Activated CD4-positive, alpha-beta T cell treated with anti-CD3 and anti-CD28 coated beads, Interleukin-2, amount 10 ng/mL, durations not matched to agents 7 days and 5 days (primary cell): ENCODE data around the gene MLXIPL. TPM values are rescaled to one million over a fixed set of nuclear protein-coding genes. Genes with fewer than 3 reads are reported as not detected.
"Not testable (repeated sequence)": the region's sequence is repeated elsewhere in the genome, so short reads cannot be mapped to it uniquely, and the experiment has no call there.

Source experiments
- CTCF ChIA-PET: fragments of 350-600 bp; sonication (Branson Sonifier 250); formaldehyde crosslinking; loops from one replicate; lab custom pipeline; 2021; ENCODE audit warnings: antibody characterized with exemption; lab: Charles Lee
- POLR2A ChIA-PET: fragments of 350-600 bp; sonication (Branson Sonifier 250); formaldehyde crosslinking; loops from one replicate; lab custom pipeline; 2021; ENCODE audit warnings: antibody characterized with exemption; lab: Charles Lee
- DNase-seq: peaks from one replicate; pipeline ENCODE4 v3.0.0-alpha.2; 2020
- H3K27ac Mint-ChIP-seq: one replicate; pipeline ENCODE4 v1.8.0; 2021; ENCODE audit warnings: mild to moderate bottlenecking, moderate library complexity, mixed read lengths
- H3K27me3 Mint-ChIP-seq: one replicate; pipeline ENCODE4 v1.8.0; 2021; ENCODE audit warnings: mixed read lengths
- H3K36me3 Mint-ChIP-seq: one replicate; pipeline ENCODE4 v1.8.0; 2021; ENCODE audit warnings: low read depth, mixed read lengths
- H3K4me1 Mint-ChIP-seq: one replicate; pipeline ENCODE4 v1.8.0; 2021; ENCODE audit warnings: mixed read lengths
- H3K4me3 Mint-ChIP-seq: one replicate; pipeline ENCODE4 v1.8.0; 2021; ENCODE audit warnings: mild to moderate bottlenecking, moderate library complexity, mixed read lengths
- H3K9me3 Mint-ChIP-seq: one replicate; pipeline ENCODE4 v1.8.0; 2021; ENCODE audit warnings: mixed read lengths
- total RNA-seq, 2 experiments: library from RNA; stranded (reverse); gene quantifications; one replicate each; pipeline ENCODE4 v1.2.3, GENCODE V29; 2021

The MLXIPL gene
- total RNA-seq, 2 experiments from 2014 or later: not detected

DNA sequence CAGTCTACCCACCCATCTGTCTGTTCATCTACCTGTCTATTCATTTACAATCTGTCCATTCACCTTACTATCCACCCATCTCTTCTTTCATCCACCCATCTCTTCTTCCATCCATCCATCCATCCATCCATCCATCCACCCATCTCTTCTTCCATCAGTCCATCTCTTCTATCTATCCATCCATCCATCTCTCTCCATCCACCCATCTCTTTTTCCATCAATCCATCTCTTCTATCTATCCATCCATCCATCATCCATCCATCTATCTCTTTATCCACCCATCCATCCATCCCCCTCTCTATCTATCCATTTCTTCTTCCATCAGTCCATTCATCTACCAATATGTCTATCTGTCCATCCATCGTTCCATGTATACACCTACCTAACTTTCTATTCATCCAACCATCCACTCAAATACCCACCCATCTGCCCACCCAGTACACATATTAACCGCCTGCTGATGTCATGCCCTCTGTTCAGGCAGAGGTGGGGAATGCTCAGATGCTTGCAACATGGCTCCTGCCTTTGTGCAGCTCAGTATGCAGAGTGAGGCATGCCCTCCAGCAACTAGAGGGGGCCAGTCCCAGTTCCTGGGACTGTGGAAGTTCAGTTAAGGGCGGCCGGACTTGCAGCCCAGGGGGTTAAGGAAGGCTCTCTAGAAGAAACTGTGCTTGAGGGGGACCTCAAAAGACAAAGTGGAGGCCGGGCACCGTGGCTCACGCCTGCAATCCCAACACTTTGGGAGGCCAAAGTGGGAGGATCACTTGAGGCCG lies 11.3 kb upstream of the MLXIPL start:
- ChIA-PET CTCF (interaction anchor here (0.6 to 1.5 kb wide), 2 partner anchors 10 to 42 kb away, joined by 3 read pairs; no protein-coding TSS in a partner anchor), POLR2A (no interaction called here)

DNA sequence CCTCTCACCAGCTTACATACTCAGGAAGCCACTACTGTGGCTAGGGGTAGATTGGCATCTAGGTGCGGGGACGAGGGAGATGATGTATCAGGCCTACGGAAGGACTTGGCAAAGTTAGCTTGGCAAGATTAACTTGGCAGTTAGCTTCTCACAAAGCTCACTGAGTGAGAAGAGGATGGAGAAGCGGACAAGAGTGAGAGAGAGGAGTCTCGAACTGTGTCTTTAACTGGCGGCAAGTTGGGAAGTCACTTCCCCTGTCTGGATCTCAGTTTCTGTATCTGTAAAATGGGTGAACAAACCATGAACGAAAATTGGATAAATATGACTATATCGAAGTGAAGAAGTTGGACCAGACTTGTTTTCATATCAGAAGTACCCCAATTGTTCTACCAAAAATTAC lies 9.5 kb upstream of the MLXIPL start:
- Mint-ChIP-seq H3K36me3 (no peaks in the 10 kb centered on the region), H3K4me1 (no peaks in the 10 kb centered on the region), H3K4me3 (no peak overlapping the region), H3K27ac (no peak overlapping the region), H3K9me3 (no peaks in the 10 kb centered on the region), H3K27me3 (peaks cover 23% of the 10 kb centered on the region)
- ChIA-PET POLR2A (no interaction called here), CTCF (interaction anchor here (0.5 to 1.5 kb wide), 2 partner anchors 34 to 79 kb away, joined by 3 to 4 read pairs; no protein-coding TSS in a partner anchor)
- DNase-seq: no peak

More for the DNA sequence above, 11.3 kb upstream of the MLXIPL start:
- Mint-ChIP-seq H3K4me1 (no peaks in the 10 kb centered on the region), H3K9me3 (no peaks in the 10 kb centered on the region), H3K4me3 (no peak overlapping the region), H3K36me3 (no peaks in the 10 kb centered on the region), H3K27me3 (peaks cover 25% of the 10 kb centered on the region), H3K27ac (no peak overlapping the region)
- no peak for DNase-seq

DNA sequence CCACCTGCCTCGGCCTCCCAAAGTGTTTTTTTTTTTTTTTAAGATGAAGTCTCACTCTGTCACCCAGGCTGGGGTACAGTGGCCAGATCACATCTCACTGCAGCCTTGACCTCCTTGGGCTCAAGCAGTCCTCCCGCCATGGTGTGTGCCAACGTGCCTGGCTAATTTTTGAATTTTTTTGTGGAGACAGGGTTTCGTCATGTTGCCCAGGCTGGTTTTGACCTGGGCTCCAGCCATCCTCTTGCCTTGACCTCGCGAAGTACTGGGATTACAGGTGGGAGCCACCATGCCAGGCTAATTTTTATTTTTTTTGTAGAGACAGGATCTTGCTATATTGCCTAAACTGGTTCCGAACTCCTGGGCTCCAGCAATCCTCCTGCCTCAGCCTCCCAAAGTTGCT lies 9.0 kb upstream of the MLXIPL start:
- Mint-ChIP-seq H3K36me3 (no peaks in the 10 kb centered on the region), H3K4me3 (no peak overlapping the region), H3K27me3 (peaks cover 26% of the 10 kb centered on the region), H3K27ac (no peak overlapping the region), H3K9me3 (no peaks in the 10 kb centered on the region), H3K4me1 (no peaks in the 10 kb centered on the region)
- no peak for DNase-seq
- CTCF ChIA-PET: interaction anchor here (1.5 kb wide), 1 partner anchor 35 kb away, joined by 3 read pairs; no protein-coding TSS in a partner anchor
- POLR2A ChIA-PET: no interaction called here

DNA sequence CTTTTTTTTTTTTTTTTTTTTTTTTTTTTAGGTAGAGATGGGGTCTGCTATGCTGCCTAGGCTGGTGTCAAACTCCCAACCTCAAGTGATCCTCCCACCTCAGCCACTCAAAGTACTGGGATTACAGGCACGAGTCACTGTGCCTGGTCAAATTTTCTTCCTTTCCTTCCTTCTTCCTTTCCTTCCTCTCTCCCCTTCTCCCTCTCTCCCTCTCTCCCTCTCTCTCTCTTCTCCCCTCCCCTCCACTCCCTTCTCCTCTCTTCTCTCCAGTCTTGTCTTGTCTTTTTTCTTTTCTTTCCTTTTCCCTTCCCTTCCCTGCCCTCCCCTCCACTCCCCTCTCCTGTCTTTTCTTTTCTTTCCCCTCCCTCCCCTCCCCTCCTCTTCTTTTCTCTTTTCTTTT lies 7.2 kb upstream of the MLXIPL start:
- DNase-seq: no peak
- Mint-ChIP-seq H3K9me3 (no peaks in the 10 kb centered on the region), H3K36me3 (no peaks in the 10 kb centered on the region), H3K4me1 (no peaks in the 10 kb centered on the region), H3K27me3 (peaks cover 40% of the 10 kb centered on the region), H3K27ac (no peak overlapping the region), H3K4me3 (no peak overlapping the region)
- CTCF ChIA-PET: interaction anchor here (0.5 kb wide), 1 partner anchor 696 kb away, joined by 3 read pairs; no protein-coding TSS in a partner anchor
- POLR2A ChIA-PET: no interaction called here

DNA sequence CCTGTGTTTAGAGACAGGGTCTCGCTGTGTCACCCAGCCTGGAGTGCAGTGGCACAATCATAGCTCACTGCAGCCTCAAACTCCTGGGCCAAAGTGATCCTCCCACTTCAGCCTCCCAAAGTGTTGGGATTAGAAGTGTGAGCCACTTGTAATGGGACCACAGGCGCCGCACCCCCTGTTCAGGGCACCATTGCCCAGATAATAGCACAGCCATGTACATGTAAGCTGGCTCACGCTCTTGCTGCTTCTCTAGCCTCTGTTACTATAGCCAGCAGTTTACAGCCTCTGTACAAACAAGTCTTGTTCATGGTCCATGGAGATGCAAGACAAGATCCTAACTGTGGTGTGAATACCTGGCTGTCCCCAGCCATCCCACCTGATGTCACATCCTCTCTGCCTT lies 4.2 kb upstream of the MLXIPL start:
- ChIA-PET CTCF (interaction anchor here (1.4 kb wide), 1 partner anchor 21 kb away, joined by 4 read pairs; no protein-coding TSS in a partner anchor), POLR2A (no interaction called here)
- H3K4me1 Mint-ChIP-seq: peaks cover 3% of the 10 kb centered on the region
- no peaks in the 10 kb centered on the region for H3K36me3 Mint-ChIP-seq
- no peak for DNase-seq
- H3K27ac Mint-ChIP-seq: no peak overlapping the region
- no peaks in the 10 kb centered on the region for H3K9me3 Mint-ChIP-seq
- peaks cover 44% of the 10 kb centered on the region for H3K27me3 Mint-ChIP-seq
- no peak overlapping the region for H3K4me3 Mint-ChIP-seq

DNA sequence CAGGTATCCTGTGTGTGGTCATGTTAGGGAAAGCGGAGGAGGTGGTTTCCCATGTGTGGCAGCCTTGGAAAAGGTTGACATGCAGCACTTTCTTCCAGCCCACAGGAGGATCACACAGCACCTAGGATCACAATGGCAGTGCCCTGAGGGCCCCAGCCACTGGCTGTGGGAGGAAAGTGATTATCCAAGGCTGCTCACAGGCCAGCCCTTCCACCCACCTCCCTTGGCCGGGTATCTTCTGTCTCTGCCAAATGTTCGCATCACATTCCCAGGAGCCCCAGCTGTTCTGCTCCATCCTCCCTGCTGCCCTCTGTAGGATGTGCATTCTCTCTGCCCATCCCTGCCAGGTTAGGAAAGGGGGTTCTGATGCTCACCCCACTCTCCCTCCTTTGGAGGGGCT lies 2.5 kb upstream of the MLXIPL start:
- no peak overlapping the region for H3K4me3 Mint-ChIP-seq
- H3K9me3 Mint-ChIP-seq: no peaks in the 10 kb centered on the region
- no peak for DNase-seq
- peaks cover 5% of the 10 kb centered on the region for H3K4me1 Mint-ChIP-seq
- H3K27me3 Mint-ChIP-seq: peaks cover 56% of the 10 kb centered on the region
- ChIA-PET POLR2A (no interaction called here), CTCF (interaction anchor here (3.3 kb wide), 1 partner anchor 20 kb away, joined by 14 read pairs; no protein-coding TSS in a partner anchor)
- H3K36me3 Mint-ChIP-seq: no peaks in the 10 kb centered on the region
- H3K27ac Mint-ChIP-seq: no peak overlapping the region

DNA sequence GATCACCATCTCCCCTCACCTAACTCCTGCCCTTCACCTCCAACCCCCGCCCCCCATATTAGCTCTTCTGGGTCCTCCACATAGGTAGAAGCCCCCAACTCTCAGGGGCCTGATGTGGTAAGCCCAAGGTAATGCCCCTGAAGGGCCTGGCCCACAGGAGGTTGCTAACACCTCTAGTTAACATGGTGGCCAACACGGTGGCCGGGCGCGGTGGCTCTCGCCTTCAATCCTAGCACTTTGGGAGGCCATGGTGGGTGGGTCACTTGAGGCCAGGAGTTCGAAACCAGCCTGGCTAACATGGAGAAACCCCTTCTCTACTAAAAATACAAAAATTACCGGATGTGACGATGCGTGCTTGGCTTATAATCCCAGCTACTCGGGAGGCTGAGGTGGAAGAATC lies 954 bp upstream of the MLXIPL start:
- no peaks in the 10 kb centered on the region for H3K36me3 Mint-ChIP-seq
- CTCF ChIA-PET: interaction anchor here (3.3 kb wide), 1 partner anchor 18 kb away, joined by 14 read pairs; no protein-coding TSS in a partner anchor
- peaks cover 5% of the 10 kb centered on the region for H3K4me1 Mint-ChIP-seq
- no peak overlapping the region for H3K27ac Mint-ChIP-seq
- DNase-seq: no peak
- H3K9me3 Mint-ChIP-seq: no peaks in the 10 kb centered on the region
- no peak overlapping the region for H3K4me3 Mint-ChIP-seq
- peaks cover 58% of the 10 kb centered on the region for H3K27me3 Mint-ChIP-seq
- POLR2A ChIA-PET: no interaction called here

DNA sequence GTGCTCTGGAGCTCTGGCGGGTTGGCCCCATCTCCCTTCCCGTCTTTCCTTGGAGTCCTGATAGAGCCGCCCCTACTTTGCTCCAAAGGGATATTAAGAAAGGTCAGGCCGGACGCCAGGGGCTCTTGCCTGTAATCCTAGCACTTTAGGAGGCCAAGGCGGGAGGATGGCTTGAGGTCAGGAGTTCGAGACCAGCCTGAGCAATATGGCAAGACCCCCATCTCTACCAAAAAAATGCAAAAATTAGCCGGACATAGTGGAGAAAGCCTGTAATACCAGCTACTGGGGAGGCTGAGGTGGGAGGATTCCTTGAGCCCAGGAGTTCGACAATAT lies 313 bp upstream of the MLXIPL start:
- H3K27me3 Mint-ChIP-seq: peaks cover 60% of the 10 kb centered on the region
- H3K4me1 Mint-ChIP-seq: peaks cover 5% of the 10 kb centered on the region
- DNase-seq: no peak
- CTCF ChIA-PET: interaction anchor here (3.3 kb wide), 1 partner anchor 17 kb away, joined by 14 read pairs; no protein-coding TSS in a partner anchor
- no peak overlapping the region for H3K4me3 Mint-ChIP-seq
- H3K27ac Mint-ChIP-seq: no peak overlapping the region
- no peaks in the 10 kb centered on the region for H3K9me3 Mint-ChIP-seq
- POLR2A ChIA-PET: no interaction called here
- no peaks in the 10 kb centered on the region for H3K36me3 Mint-ChIP-seq

DNA sequence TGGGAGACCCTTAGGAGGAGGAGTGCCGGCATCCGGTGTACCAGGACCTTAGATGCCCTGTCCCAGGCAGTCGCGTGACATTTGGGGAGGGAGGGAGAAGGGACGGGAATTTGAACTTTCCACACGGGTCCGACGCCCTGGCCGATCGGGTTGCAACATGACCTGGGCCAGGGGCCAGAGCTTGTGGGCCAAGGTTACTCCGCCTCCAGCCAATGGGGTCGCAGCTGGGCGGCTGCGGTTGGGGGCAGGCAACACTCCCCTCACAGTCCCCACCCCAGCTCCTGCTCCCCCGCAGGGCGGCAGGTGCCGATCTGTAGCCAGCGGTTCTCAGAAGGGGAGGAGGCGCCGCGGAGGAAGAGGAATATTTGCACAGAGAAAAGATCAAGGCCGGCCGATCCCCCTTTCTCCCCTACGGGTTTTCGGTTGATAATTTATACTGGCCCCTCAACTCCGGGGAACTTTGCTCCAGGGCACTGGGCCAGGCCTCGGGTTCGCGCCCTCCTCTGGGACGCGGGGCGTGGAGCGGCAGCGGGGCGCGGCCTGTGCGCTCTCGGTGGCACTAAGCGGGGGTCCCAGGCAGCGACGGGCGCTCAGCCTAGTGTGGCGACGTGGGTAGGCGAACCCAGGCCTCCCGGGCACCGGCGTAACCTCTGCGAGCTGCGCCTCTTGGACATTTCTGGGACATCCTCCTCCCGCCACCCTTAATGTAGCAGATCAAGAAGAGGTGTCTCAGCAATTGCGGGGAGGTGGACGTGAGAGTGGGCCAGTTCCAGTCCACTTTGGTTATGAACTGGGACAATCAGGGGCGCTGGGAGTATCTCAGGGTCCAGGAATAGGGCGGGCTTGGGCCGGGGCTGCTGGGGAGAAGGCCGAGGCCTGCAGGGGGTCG lies 1.2 kb downstream of the MLXIPL start:
- Mint-ChIP-seq H3K27me3 (peaks cover 51% of the 10 kb centered on the region), H3K36me3 (no peaks in the 10 kb centered on the region), H3K27ac (no peak overlapping the region), H3K4me1 (peaks cover 5% of the 10 kb centered on the region), H3K9me3 (no peaks in the 10 kb centered on the region), H3K4me3 (no peak overlapping the region)
- POLR2A ChIA-PET: no interaction called here
- CTCF ChIA-PET: interaction anchor here (2.2 kb wide), 1 partner anchor 111 kb away, joined by 7 read pairs; no protein-coding TSS in a partner anchor
- DNase-seq: no peak

DNA sequence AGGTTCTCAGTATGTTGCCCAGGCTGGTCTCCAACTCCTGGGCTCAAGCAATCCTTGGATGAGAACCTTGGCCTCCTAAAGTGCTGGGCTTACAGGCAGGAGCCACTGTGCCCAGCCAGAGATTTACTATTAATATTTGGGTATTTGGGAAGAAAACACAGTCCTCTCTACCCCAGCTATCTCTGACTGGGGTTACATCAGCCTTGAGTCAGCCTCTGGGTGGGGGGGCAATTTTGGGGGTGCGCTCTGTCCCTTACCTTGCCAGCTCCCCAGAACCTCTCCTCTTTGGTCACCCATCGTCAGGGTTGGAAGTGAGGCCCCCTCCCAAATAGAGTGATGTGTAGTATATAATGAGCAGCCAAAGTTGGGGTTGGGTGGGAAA lies 1.8 kb downstream of the MLXIPL start:
- Mint-ChIP-seq H3K27ac (no peak overlapping the region), H3K4me1 (peaks cover 5% of the 10 kb centered on the region), H3K27me3 (peaks cover 45% of the 10 kb centered on the region), H3K4me3 (no peak overlapping the region), H3K36me3 (no peaks in the 10 kb centered on the region), H3K9me3 (no peaks in the 10 kb centered on the region)
- no peak for DNase-seq
- ChIA-PET CTCF (interaction anchor here (2.0 to 2.2 kb wide), 2 partner anchors 16 to 111 kb away, joined by 5 to 7 read pairs; no protein-coding TSS in a partner anchor), POLR2A (no interaction called here)

DNA sequence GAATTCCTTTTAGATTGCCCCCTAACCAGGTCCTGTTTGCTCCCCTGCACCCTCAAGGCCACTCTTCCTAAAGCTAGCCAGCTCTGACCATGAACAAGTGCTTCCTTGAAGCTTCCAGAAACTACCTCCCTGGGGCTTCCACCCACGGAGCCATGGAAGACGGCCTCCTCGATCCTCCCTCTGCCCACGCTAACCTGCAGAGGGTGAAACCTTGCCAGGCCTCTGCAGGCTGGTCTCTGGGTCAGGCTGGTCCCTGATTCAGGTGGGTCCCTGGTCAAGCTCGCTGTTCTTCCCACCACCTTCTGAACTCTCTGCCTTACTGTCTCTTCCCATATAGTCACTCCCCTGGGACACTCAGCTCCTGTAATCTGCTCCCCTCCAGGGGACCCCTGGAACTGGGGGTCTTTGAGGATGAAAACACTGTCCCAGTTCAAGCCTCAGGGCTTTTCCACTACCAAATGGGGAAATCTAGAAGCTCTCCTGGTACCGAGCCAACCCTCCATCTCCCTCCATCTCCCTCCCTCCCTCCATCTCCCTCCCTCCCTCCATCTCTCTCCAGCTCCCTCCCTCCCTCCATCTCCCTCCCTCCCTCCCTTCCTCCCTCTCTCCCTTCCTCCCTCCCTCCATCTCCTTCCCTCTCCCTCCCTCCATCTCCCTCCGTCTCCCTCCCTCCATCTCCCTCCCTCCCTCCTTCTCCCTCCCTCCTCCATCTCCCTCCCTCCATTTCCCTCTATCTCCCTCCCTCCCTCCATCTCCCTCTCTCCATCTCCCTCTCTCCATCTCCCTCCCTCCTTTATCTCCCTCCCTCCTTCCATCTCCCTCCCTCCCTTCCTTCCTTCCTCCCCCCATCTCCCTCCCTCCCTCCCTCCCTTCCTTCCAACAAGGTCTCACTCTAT lies 2.9 kb downstream of the MLXIPL start:
- Mint-ChIP-seq H3K36me3 (no peaks in the 10 kb centered on the region), H3K27ac (no peak overlapping the region), H3K27me3 (peaks cover 37% of the 10 kb centered on the region), H3K9me3 (no peaks in the 10 kb centered on the region), H3K4me3 (no peak overlapping the region), H3K4me1 (peaks cover 5% of the 10 kb centered on the region)
- ChIA-PET CTCF (interaction anchor here (2.0 to 2.2 kb wide), 2 partner anchors 15 to 112 kb away, joined by 5 to 7 read pairs; no protein-coding TSS in a partner anchor), POLR2A (no interaction called here)
- DNase-seq: no peak

DNA sequence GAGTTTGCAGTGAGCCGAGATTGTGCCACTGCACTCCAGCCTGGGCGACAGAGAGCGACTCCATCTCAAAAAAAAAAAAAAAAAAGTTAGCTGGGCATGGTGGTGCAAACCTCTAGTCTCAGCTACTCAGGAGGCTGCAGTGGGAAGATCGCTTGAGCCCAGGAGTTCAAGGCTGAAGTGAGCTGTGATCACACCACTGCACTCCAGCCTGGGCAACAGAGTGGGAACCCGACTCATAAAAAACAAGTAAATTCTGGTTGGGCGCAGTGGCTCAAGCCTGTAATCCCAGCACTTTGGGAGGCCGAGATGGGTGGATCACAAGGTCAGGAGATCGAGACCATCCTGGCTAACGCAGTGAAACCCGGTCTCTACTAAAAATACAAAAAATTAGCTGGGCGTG lies 4.9 kb downstream of the MLXIPL start:
- H3K9me3 Mint-ChIP-seq, H3K36me3 Mint-ChIP-seq, POLR2A ChIA-PET, H3K27ac Mint-ChIP-seq, DNase-seq, H3K4me1 Mint-ChIP-seq, H3K4me3 Mint-ChIP-seq: not testable (repeated sequence)
- CTCF ChIA-PET: interaction anchor here (1.1 to 1.8 kb wide), 2 partner anchors 49 to 115 kb away, joined by 3 to 4 read pairs; no protein-coding TSS in a partner anchor
- H3K27me3 Mint-ChIP-seq: peaks cover 31% of the 10 kb centered on the region
